Endometrium (tissue), 2 donors: ENCODE measurements around the gene SPANXN5.
"Not testable (repeated sequence)": the region's sequence is repeated elsewhere in the genome, so short reads cannot be mapped to it uniquely, and the experiment has no call there.

Source experiments
- FAIRE-seq: peaks from 2 replicates; lab custom pipeline; 2012; peaks lifted over from hg19 to GRCh38; lab: Jason Lieb, UNC
- donor health status: control.
- donor health status: control.

SPANXN5 gene

GRCh38 chrX:52797327-52797726 is at the start of gene SPANXN5:
SPANXN5 (minus strand) TSS chrX:52797427; CDS start chrX:52797348, 79 bp downstream.
- not testable (repeated sequence) for FAIRE-seq

- FAIRE-seq = not testable (repeated sequence)
These were observed 46.4 kb upstream of the SPANXN5 start for GRCh38 chrX:52843619-52844018.

GRCh38 chrX:52839137-52839536 is 41.9 kb upstream of the SPANXN5 start:
- FAIRE-seq = no peak

- FAIRE-seq = no peak
These were observed 33.3 kb upstream of the SPANXN5 start for GRCh38 chrX:52830551-52830950.

GRCh38 chrX:52824608-52825007 is 27.4 kb upstream of the SPANXN5 start:
- no peak for FAIRE-seq

GRCh38 chrX:52821079-52821760 is 24.0 kb upstream of the SPANXN5 start:
- no peak for FAIRE-seq

GRCh38 chrX:52819788-52820187 is 22.6 kb upstream of the SPANXN5 start:
- FAIRE-seq = no peak

GRCh38 chrX:52811065-52811625 is 13.9 kb upstream of the SPANXN5 start, which contains the start of gene XAGE5:
XAGE5 (plus strand) TSS chrX:52811287; CDS start chrX:52812567, 1,280 bp downstream.
- no peak for FAIRE-seq

- FAIRE-seq = not testable (repeated sequence)
These were observed 7.6 kb upstream of the SPANXN5 start for GRCh38 chrX:52804876-52805275.

GRCh38 chrX:52773504-52773903 is 23.7 kb downstream of the SPANXN5 start:
- not testable (repeated sequence) for FAIRE-seq

- not testable (repeated sequence) for FAIRE-seq
These were observed 31.2 kb downstream of the SPANXN5 start for GRCh38 chrX:52765983-52766382.

GRCh38 chrX:52750952-52751351 is 46.3 kb downstream of the SPANXN5 start, which contains the start of gene SSX2B:
SSX2B (plus strand) TSS chrX:52751252; CDS start chrX:52752681, 1,429 bp downstream.
- not testable (repeated sequence) for FAIRE-seq
